CD4-positive, alpha-beta T cell (primary cell): ENCODE data around the gene SUPT20H. TPM values are rescaled to one million over a fixed set of nuclear protein-coding genes. Genes with fewer than 3 reads are reported as not detected.

Source experiments
- ATAC-seq: fragments of 200-7000 bp; cut with Tn5 transposase; one replicate; pipeline ENCODE4 v1.10.0; 2022; ENCODE audit warnings: mild to moderate bottlenecking; ENCODE audit not compliant: poor library complexity
- CTCF ChIA-PET: fragments of 350-600 bp; sonication (Branson Sonifier 250); formaldehyde crosslinking; loops from one replicate; lab custom pipeline; 2021; ENCODE audit warnings: antibody characterized with exemption, inconsistent platforms; lab: Charles Lee
- POLR2A ChIA-PET: fragments of 350-600 bp; sonication (Branson Sonifier 250); formaldehyde crosslinking; loops from one replicate; lab custom pipeline; 2021; ENCODE audit warnings: antibody characterized with exemption, inconsistent platforms; lab: Charles Lee
- DNase-seq, 14 experiments: peaks; one replicate each; pipeline ENCODE4 v3.0.0-alpha.2; 2013 to 2020; ENCODE audit warnings: mixed read lengths in 2 of 14
- H3K27ac ChIP-seq, 2 donors: one replicate each; pipeline versions ENCODE4 v1.5.1 to v1.7.0; 2013; ENCODE audit warnings: low read length in 2 of 2, low read depth in 1 of 2, mild to moderate bottlenecking in 1 of 2
- H3K27me3 ChIP-seq, 2 experiments: 1 replicate in 1 of 2; 2 replicates in 1 of 2; pipeline versions ENCODE4 v1.6.1 to v1.7.0; 2013; ENCODE audit warnings: low read length in 2 of 2, control low read depth in 1 of 2, mild to moderate bottlenecking in 1 of 2, moderate library complexity in 1 of 2; ENCODE audit not compliant: insufficient read depth in 2 of 2, control insufficient read depth in 1 of 2
- H3K36me3 ChIP-seq: one replicate; pipeline ENCODE4 v1.6.1; 2013; ENCODE audit warnings: low read length, control low read depth; ENCODE audit not compliant: insufficient read depth
- H3K4me1 ChIP-seq: one replicate; pipeline ENCODE4 v1.6.1; 2013; ENCODE audit warnings: low read length, control low read depth; ENCODE audit not compliant: insufficient read depth
- H3K4me3 ChIP-seq: one replicate; pipeline ENCODE4 v1.5.1; 2013; ENCODE audit warnings: mild to moderate bottlenecking, low read length, moderate library complexity
- H3K9me3 ChIP-seq, 2 experiments: 1 replicate in 1 of 2; 2 replicates in 1 of 2; pipeline versions ENCODE4 v1.6.1 to v1.7.0; 2013; ENCODE audit warnings: low read length in 2 of 2, mild to moderate bottlenecking in 2 of 2, control low read depth in 1 of 2, moderate library complexity in 1 of 2; ENCODE audit not compliant: control insufficient read depth in 1 of 2, insufficient read depth in 1 of 2
- H3K27ac Mint-ChIP-seq: one replicate; pipeline ENCODE4 v1.8.0; 2020; ENCODE audit warnings: mixed read lengths
- H3K27me3 Mint-ChIP-seq: one replicate; pipeline ENCODE4 v1.8.0; 2021; ENCODE audit warnings: mixed read lengths
- H3K36me3 Mint-ChIP-seq: one replicate; pipeline ENCODE4 v1.8.0; 2021; ENCODE audit warnings: low read depth, mixed read lengths
- H3K4me1 Mint-ChIP-seq: one replicate; pipeline ENCODE4 v1.8.0; 2021; ENCODE audit warnings: low read depth, mixed read lengths
- H3K4me3 Mint-ChIP-seq: one replicate; pipeline ENCODE4 v1.8.0; 2020; ENCODE audit warnings: mild to moderate bottlenecking, mixed read lengths
- H3K9me3 Mint-ChIP-seq: one replicate; pipeline ENCODE4 v1.8.0; 2020; ENCODE audit warnings: mixed read lengths
- CTCF ChIP-seq: fragments of 200-600 bp; IDR thresholded peaks from one replicate; pipeline ENCODE4 v1.8.0; 2022; ENCODE audit warnings: antibody characterized with exemption, mild to moderate bottlenecking
- intact Hi-C, 2 experiments: fragments of 100-400 bp; cut with DNase I in 1 of 2; cut with micrococcal nuclease in 1 of 2; formaldehyde crosslinking; loops; one replicate each; pipeline versions ENCODE4 v1.15.1 to v1.9.0; 2023 to 2025; cut with DNase I, micrococcal nuclease
- total RNA-seq, 174 experiments: library from RNA in 2 of 174; stranded (reverse) in 2 of 174; gene quantifications; one replicate each; pipeline ENCODE4 v1.2.3 and lab custom pipeline; 2021 to 2026

The SUPT20H gene
- total RNA-seq, 2 experiments from 2014 or later: 61.7 to 63.1 TPM

- DNase-seq (no peak), ATAC-seq (no peak)
- Histone ChIP-seq H3K9me3 (no peaks in the 10 kb centered on the region), H3K4me3 (no peak overlapping the region), H3K4me1 (no peaks in the 10 kb centered on the region), H3K36me3 (peaks cover 82% of the 10 kb centered on the region), H3K27ac (no peak overlapping the region), H3K27me3 (no peaks in the 10 kb centered on the region)
- no peak overlapping the region for H3K27ac Mint-ChIP-seq
- no peak overlapping the region for H3K4me3 Mint-ChIP-seq
- H3K36me3 Mint-ChIP-seq: peaks cover 94% of the 10 kb centered on the region
- H3K27me3 Mint-ChIP-seq: no peaks in the 10 kb centered on the region
- no peak for TF ChIP-seq CTCF
- peaks cover 13% of the 10 kb centered on the region for H3K4me1 Mint-ChIP-seq
- intact Hi-C loops: no loop called here
- POLR2A ChIA-PET: no interaction called here
- no peaks in the 10 kb centered on the region for H3K9me3 Mint-ChIP-seq
- CTCF ChIA-PET: interaction anchor here (1.7 kb wide), 1 partner anchor 13 kb away, joined by 3 read pairs; no protein-coding TSS in a partner anchor
Measured at GRCh38 chr13:37011002-37011401, 48.5 kb downstream of the SUPT20H start.

- Mint-ChIP-seq H3K27me3 (no peaks in the 10 kb centered on the region), H3K4me1 (peaks cover 13% of the 10 kb centered on the region), H3K27ac (no peak overlapping the region), H3K4me3 (no peak overlapping the region), H3K9me3 (no peaks in the 10 kb centered on the region), H3K36me3 (peaks cover 94% of the 10 kb centered on the region)
- intact Hi-C loops: no loop called here
- ChIA-PET CTCF (interaction anchor here (1.7 kb wide), 1 partner anchor 14 kb away, joined by 3 read pairs; no protein-coding TSS in a partner anchor), POLR2A (no interaction called here)
- TF ChIP-seq CTCF: no peak
- Histone ChIP-seq H3K4me1 (no peaks in the 10 kb centered on the region), H3K27ac (no peak overlapping the region), H3K4me3 (no peak overlapping the region), H3K9me3 (no peaks in the 10 kb centered on the region), H3K27me3 (no peaks in the 10 kb centered on the region), H3K36me3 (peaks cover 80% of the 10 kb centered on the region)
- ATAC-seq (no peak), DNase-seq (no peak)
Measured at GRCh38 chr13:37010424-37010823, 49.1 kb downstream of the SUPT20H start.

- intact Hi-C loops: loop anchor here (2.0 to 10.0 kb wide), 3 partner anchors 13 to 665 kb away; partner anchors contain the start of gene SPART (in 1 of the 2)
- CTCF ChIA-PET: no interaction called here
- DNase-seq (no peak), ATAC-seq (no peak)
- Histone ChIP-seq H3K27me3 (no peaks in the 10 kb centered on the region), H3K4me3 (no peak overlapping the region), H3K9me3 (no peaks in the 10 kb centered on the region), H3K4me1 (no peaks in the 10 kb centered on the region), H3K36me3 (peaks cover 81% of the 10 kb centered on the region), H3K27ac (no peak overlapping the region)
- Mint-ChIP-seq H3K9me3 (no peaks in the 10 kb centered on the region), H3K4me1 (peaks cover 13% of the 10 kb centered on the region), H3K27me3 (no peaks in the 10 kb centered on the region), H3K36me3 (peaks cover 94% of the 10 kb centered on the region), H3K4me3 (no peak overlapping the region), H3K27ac (no peak overlapping the region)
- TF ChIP-seq CTCF: no peak
- POLR2A ChIA-PET: no interaction called here
Measured at GRCh38 chr13:37009692-37010091, 49.8 kb downstream of the SUPT20H start.
